NT2/D1 (cell line): ENCODE measurements around the gene ZNF496.

Source experiments
- SUZ12 ChIP-seq: IDR thresholded peaks from 2 replicates; pipeline ENCODE4 v1.6.1; 2011; ENCODE audit not compliant: insufficient read length, insufficient read depth; ENCODE audit errors: extremely low read depth
- YY1 ChIP-seq: IDR thresholded peaks from 2 replicates; pipeline ENCODE4 v1.6.1; 2011; ENCODE audit not compliant: insufficient read length, insufficient read depth
- ZNF274 ChIP-seq: IDR thresholded peaks from 2 replicates; pipeline ENCODE4 v1.6.1; 2011; ENCODE audit warnings: mild to moderate bottlenecking, low read depth, low read length

DNA sequence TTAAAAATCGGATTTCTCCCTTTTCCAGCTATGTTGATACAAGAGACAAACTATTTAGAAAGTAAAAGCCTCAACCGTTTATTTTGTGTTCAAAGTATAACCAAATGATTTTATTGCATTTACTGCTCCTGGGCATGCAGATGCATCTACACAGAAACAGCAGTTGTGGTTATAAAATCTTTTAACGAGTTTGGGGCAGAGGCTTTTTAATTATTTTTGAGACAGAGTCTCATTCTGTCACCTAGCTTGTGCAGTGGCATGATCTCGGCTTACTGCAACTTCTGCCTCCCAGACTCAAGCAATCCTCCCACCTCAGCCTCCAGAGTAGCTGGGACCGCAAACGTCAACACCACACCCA lies 33.6 kb downstream of the ZNF496 start:
- TF ChIP-seq ZNF274 (no peak), YY1 (no peak), SUZ12 (no peak)
